HG03354 (cell line): ENCODE data around the gene OSBPL2.

Source experiments
- ATAC-seq: cut with Tn5 transposase; IDR thresholded peaks from one replicate; pipeline ENCODE4 v1.9.1; 2021; ENCODE audit warnings: mild to moderate bottlenecking; ENCODE audit not compliant: unreplicated experiment, poor library complexity, severe bottlenecking

OSBPL2 gene

GRCh38 chr20:62330576-62331317, 92.4 kb downstream of the OSBPL2 start:
- no peak for ATAC-seq

GRCh38 chr20:62331347-62331746, 93.0 kb downstream of the OSBPL2 start:
- ATAC-seq: no peak

- no peak for ATAC-seq
These were observed 94.1 kb downstream of the OSBPL2 start for GRCh38 chr20:62332421-62332820.

GRCh38 chr20:62332989-62333819, 94.9 kb downstream of the OSBPL2 start:
- no peak for ATAC-seq

GRCh38 chr20:62333820-62334595, 95.7 kb downstream of the OSBPL2 start:
- ATAC-seq: no peak

- ATAC-seq: no peak
These were observed 96.6 kb downstream of the OSBPL2 start for GRCh38 chr20:62334881-62335280.

- no peak for ATAC-seq
These were observed 97.2 kb downstream of the OSBPL2 start for GRCh38 chr20:62335532-62335931.

- ATAC-seq: no peak
These were observed 98.0 kb downstream of the OSBPL2 start for GRCh38 chr20:62336329-62336728.

GRCh38 chr20:62336775-62337557, 98.6 kb downstream of the OSBPL2 start:
- no peak for ATAC-seq

GRCh38 chr20:62337558-62338293, 99.4 kb downstream of the OSBPL2 start:
- peak; percentile 54 for ATAC-seq

- no peak for ATAC-seq
These were observed 99.9 kb downstream of the OSBPL2 start for GRCh38 chr20:62338294-62338620.

GRCh38 chr20:62339647-62340062, 101.3 kb downstream of the OSBPL2 start:
- peak; percentile 66 for ATAC-seq

GRCh38 chr20:62342910-62343309, 104.6 kb downstream of the OSBPL2 start:
- no peak for ATAC-seq

- ATAC-seq: no peak
These were observed 105.8 kb downstream of the OSBPL2 start for GRCh38 chr20:62344092-62344491.

GRCh38 chr20:62344782-62345181, 106.5 kb downstream of the OSBPL2 start:
- ATAC-seq: no peak
